ENCODE data around the gene IRF8.

DNA sequence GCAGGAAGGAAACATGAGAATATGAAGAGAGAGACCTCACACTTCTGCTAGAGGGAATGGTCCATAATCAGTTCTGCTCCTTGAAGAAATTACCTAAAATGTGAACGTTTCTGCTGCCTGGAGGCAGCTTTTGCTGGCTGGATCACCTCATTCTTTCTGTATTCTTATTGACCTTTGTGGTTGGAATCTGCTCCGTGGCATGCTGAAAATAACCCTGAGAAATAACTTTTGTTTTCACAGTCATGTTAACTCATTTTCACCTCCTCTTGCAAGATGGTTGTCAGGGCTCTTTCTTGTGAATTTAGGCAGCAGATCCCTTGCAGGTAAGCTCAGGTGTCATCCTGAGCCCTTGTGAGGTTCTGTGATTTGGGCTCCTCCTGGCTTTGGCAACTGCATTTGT lies 70.2 kb downstream of the IRF8 start:
- TF ChIP-seq, protein P1, sequence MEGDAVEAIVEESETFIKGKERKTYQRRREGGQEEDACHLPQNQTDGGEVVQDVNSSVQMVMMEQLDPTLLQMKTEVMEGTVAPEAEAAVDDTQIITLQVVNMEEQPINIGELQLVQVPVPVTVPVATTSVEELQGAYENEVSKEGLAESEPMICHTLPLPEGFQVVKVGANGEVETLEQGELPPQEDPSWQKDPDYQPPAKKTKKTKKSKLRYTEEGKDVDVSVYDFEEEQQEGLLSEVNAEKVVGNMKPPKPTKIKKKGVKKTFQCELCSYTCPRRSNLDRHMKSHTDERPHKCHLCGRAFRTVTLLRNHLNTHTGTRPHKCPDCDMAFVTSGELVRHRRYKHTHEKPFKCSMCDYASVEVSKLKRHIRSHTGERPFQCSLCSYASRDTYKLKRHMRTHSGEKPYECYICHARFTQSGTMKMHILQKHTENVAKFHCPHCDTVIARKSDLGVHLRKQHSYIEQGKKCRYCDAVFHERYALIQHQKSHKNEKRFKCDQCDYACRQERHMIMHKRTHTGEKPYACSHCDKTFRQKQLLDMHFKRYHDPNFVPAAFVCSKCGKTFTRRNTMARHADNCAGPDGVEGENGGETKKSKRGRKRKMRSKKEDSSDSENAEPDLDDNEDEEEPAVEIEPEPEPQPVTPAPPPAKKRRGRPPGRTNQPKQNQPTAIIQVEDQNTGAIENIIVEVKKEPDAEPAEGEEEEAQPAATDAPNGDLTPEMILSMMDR (IDR thresholded peaks at IDR 0.05): no peak
- TF ChIP-seq MEF2A (IDR thresholded peaks at IDR 0.05; ENCODE audit: borderline replicate concordance, low read depth) (no peak), POLR2AphosphoS5 (IDR thresholded peaks at IDR 0.05; ENCODE audit: low read depth, low read length) (no peak), EZH2phosphoT487 (IDR thresholded peaks at IDR 0.05; ENCODE audit: borderline replicate concordance, low read depth) (no peak), TEAD4 (IDR thresholded peaks at IDR 0.05; ENCODE audit: borderline replicate concordance, insufficient read depth) (no peak), EP300 (IDR thresholded peaks at IDR 0.05; ENCODE audit: borderline replicate concordance in 1 of 2, low read depth in 1 of 2, low read length in 1 of 2) (no peak), RAD21 (IDR thresholded peaks at IDR 0.05; ENCODE audit: low read length) (no peak), SMC3 (IDR thresholded peaks at IDR 0.05; ENCODE audit: low read depth, low read length) (no peak), YY1 (IDR thresholded peaks at IDR 0.05; ENCODE audit: low read depth) (no peak), JUND (IDR thresholded peaks at IDR 0.05) (no peak)
- TF ChIP-seq, protein P2, sequence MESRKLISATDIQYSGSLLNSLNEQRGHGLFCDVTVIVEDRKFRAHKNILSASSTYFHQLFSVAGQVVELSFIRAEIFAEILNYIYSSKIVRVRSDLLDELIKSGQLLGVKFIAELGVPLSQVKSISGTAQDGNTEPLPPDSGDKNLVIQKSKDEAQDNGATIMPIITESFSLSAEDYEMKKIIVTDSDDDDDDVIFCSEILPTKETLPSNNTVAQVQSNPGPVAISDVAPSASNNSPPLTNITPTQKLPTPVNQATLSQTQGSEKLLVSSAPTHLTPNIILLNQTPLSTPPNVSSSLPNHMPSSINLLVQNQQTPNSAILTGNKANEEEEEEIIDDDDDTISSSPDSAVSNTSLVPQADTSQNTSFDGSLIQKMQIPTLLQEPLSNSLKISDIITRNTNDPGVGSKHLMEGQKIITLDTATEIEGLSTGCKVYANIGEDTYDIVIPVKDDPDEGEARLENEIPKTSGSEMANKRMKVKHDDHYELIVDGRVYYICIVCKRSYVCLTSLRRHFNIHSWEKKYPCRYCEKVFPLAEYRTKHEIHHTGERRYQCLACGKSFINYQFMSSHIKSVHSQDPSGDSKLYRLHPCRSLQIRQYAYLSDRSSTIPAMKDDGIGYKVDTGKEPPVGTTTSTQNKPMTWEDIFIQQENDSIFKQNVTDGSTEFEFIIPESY (IDR thresholded peaks at IDR 0.05; ENCODE audit: borderline replicate concordance, low read depth): no peak
- TF ChIP-seq, protein P3, sequence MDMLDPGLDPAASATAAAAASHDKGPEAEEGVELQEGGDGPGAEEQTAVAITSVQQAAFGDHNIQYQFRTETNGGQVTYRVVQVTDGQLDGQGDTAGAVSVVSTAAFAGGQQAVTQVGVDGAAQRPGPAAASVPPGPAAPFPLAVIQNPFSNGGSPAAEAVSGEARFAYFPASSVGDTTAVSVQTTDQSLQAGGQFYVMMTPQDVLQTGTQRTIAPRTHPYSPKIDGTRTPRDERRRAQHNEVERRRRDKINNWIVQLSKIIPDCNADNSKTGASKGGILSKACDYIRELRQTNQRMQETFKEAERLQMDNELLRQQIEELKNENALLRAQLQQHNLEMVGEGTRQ (IDR thresholded peaks at IDR 0.05; ENCODE audit: borderline replicate concordance, low read depth, low read length): no peak
- TF ChIP-seq, protein P4, sequence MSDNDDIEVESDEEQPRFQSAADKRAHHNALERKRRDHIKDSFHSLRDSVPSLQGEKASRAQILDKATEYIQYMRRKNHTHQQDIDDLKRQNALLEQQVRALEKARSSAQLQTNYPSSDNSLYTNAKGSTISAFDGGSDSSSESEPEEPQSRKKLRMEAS (IDR thresholded peaks at IDR 0.05; ENCODE audit: low read depth): no peak
- TF ChIP-seq, protein P5, sequence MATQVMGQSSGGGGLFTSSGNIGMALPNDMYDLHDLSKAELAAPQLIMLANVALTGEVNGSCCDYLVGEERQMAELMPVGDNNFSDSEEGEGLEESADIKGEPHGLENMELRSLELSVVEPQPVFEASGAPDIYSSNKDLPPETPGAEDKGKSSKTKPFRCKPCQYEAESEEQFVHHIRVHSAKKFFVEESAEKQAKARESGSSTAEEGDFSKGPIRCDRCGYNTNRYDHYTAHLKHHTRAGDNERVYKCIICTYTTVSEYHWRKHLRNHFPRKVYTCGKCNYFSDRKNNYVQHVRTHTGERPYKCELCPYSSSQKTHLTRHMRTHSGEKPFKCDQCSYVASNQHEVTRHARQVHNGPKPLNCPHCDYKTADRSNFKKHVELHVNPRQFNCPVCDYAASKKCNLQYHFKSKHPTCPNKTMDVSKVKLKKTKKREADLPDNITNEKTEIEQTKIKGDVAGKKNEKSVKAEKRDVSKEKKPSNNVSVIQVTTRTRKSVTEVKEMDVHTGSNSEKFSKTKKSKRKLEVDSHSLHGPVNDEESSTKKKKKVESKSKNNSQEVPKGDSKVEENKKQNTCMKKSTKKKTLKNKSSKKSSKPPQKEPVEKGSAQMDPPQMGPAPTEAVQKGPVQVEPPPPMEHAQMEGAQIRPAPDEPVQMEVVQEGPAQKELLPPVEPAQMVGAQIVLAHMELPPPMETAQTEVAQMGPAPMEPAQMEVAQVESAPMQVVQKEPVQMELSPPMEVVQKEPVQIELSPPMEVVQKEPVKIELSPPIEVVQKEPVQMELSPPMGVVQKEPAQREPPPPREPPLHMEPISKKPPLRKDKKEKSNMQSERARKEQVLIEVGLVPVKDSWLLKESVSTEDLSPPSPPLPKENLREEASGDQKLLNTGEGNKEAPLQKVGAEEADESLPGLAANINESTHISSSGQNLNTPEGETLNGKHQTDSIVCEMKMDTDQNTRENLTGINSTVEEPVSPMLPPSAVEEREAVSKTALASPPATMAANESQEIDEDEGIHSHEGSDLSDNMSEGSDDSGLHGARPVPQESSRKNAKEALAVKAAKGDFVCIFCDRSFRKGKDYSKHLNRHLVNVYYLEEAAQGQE (IDR thresholded peaks at IDR 0.05; ENCODE audit: low read depth, low read length): no peak

Data from SK-N-SH (cell line).